Stimulated activated CD8-positive, alpha-beta memory T cell treated with anti-CD3 and anti-CD28 coated beads, Interleukin-12 subunit alpha, Interleukin-12 subunit beta, amount 100 ng/mL, for 1 hour (primary cell): ENCODE data around the gene EXOSC6.
A peak's percentile ranks its signal among the peaks of the same experiment; 100 is the strongest.
"Not testable (repeated sequence)": the region's sequence is repeated elsewhere in the genome, so short reads cannot be mapped to it uniquely, and the experiment has no call there.

Experiments used
- DNase-seq: peaks from one replicate; pipeline ENCODE4 v3.0.0-alpha.2; 2020; ENCODE audit warnings: low read depth

The EXOSC6 gene

DNA sequence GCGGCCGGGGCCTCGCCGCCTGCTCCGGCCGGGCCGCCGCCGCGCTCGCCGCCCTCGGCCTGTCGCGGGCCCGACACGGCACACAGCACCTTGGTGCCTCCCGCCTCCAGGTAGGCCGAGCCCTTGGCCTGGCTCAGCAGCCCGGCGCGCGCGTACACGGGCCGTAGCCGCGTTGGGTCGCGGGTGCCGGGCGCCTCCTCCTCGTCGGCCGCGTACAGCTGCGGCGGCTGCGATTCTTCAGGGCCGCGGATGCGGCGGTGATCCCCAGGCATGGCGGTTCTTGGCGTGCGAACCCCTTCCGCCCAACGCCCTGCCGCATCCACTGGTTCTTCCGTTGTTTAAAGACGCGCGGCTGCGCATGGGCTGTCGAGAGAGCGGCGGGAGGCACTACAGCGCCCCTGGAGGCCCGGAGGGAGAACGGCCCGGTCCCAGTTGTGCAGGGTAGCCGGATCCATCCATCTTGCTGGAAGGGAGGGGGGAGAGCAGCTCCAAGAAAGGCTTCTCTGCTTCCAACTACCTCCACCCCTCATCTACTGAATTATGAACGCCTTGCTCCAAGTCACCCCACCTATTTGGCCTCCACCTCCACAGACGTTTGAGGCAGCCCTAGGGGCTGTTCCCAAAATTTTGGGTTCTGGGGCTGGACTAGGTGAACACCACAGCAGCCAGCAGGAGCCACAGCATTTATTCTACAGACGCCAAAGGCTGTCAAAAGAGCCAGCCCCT lies at the start of gene EXOSC6:
EXOSC6 (minus strand) TSS at position 312 of the 726 bp plus-strand sequence; CDS start at position 272, 40 bp downstream.
- peak; percentile 85 for DNase-seq

DNA sequence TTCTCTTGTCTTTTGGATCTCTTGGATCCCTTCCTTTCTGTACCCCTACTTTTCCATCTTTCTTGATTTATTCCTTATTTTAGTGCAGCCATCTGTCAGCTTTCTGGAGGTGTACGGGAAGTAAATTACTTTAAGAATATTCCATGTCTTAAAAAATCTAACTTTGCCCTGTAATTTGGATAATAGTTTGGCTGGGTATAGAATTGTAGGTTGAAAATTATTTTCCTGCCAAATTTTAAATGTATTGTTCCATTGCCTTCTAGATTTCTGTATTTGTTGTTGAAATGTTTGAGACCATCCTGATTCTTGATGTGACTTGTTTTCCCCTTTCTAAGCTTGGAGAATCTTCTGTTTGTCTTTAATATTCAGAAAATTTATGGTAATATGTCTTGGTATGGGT lies 49.4 kb upstream of the EXOSC6 start:
- no peak for DNase-seq

DNA sequence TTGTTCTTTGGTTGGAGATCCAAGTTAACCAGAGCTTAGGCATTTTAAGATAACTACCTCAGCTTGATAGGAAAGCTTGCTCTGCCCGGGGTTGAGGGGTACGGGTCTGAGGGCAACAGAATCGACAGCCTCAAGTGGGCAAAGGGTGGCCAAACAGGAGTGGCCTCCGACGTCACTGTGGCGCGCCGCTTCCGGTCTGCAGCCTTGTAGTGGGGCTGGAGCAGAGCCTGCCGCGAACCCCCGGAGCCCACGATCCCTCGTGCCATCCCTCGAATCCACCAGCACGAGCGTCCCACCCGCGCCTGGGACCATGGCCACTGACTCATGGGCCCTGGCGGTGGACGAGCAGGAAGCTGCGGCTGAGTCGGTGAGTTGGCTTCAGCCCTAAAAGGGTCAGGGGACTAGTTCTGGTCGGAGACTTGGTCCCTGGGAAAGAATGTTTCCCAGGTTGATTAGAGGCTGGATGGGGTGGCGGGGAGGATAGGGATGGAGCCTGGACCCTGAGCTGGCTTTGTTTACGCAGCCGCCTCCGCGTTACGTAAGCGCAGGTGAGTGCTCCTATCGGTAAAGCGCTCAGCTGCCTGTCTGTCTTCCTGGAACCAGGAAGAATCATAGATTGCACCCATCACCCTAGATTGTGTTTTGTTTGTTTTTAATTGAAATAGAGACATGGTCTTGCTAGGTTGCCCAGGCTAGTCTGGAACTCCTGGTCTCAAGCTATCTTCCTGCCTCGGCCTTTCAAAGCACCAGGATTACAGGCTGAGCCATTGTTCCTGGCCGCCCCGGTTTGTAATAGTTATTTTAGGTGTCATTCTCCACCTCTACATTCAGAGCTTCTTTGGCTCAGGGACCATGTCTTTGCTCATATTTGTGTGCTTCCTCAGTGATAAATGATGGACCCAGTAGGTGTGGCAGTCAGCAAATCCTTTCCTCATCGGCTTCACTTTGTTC lies 47.5 kb upstream of the EXOSC6 start, which contains the start of gene DDX19B:
DDX19B (plus strand) TSS at position 199 of the 951 bp plus-strand sequence; CDS start at position 311, 112 bp downstream.
- DNase-seq, result peak; percentile 17

DNA sequence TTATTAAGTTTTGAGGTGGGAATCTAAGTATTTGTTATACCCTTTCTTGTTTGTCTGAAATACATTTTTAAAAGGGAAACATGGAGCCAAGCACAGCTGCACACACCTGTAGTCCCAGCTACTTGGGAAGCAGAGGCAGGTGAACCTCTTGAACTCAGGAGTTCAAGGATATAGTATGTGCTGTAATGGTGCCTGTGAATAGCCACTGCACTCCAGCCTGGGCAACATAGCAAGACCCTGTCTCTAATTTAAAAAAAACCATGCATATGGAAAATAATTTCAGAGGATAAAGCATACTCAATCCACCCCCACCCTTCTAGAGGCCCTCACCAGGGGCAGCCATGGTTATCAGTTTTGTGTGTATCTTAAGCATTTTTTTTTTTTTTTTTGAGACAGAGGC lies 43.9 kb upstream of the EXOSC6 start:
- no peak for DNase-seq

DNA sequence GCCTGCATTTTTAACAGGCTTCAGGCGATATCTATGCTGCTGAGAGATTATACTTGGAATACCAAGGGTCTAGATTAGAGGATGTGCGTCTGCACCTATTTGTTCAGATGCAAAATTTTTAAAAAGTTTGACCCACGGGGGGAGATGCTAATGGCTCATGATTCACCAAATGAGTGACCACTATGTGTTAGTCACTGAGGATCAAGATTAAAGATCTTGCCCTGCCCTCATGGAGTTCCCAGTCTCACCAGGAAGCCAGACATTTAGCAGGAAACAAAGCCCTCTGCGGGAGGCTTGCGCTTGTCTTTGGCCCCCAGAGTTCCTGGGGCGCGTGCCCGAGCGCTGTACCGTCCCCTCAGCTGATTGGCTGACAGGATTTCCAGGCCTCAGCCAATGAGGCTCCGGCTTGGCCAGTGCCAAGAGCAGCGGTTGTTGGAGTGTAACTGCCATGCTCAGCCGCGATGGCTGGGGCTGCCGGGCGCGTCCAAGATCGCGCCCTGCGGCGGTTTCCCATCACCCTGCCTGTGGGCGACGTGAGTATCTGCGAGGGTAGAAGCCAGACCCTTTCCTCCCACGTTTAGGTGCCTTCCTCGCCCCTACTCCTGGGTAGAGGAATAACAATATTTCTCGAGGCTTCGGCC lies 42.8 kb upstream of the EXOSC6 start:
- no peak for DNase-seq

DNA sequence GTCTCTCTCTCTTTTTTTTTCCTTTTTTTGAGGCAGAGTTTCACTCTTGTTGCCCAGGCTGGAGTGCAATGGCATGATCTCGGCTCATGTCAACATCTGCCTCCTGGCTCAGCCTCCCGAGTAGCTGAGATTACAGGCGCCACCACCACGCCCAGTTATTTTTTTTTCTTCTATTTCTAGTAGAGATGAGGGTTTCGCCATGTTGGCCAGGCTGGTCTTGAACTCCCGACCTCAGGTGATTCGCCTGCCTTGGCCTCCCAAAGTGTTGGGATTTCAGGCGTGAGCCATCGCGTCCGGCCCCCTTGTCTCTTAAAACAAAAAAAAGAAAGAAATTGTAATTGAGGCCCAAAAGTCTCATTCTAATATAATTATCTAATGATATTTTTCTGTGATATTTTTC lies 40.4 kb upstream of the EXOSC6 start:
- DNase-seq, result not testable (repeated sequence)

DNA sequence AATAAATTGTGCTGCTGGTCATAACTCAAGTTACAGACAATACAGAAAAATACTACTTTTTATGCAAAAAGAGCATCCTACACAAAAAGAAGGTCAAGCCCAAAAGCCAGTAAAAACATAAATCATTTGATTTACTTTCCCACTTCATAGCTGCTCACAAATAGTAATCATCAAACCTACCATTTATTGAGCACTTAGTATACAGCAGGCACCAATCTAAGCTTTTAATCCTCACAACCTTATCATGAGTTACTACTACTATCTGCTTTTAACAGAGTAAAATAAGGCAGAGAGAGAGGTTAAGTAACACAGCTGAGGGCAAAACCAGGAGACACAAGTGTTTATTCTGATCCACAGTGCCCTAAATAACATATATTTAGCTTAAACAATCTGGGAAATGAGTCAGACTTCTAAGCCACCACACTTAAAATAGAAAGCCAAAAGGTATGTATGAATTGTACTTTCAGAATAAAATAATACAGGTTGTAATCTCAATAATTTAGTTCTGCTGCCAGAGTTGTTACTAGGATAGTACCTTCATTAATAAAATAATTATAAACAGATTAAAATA lies 39.3 kb upstream of the EXOSC6 start:
- DNase-seq, result no peak

DNA sequence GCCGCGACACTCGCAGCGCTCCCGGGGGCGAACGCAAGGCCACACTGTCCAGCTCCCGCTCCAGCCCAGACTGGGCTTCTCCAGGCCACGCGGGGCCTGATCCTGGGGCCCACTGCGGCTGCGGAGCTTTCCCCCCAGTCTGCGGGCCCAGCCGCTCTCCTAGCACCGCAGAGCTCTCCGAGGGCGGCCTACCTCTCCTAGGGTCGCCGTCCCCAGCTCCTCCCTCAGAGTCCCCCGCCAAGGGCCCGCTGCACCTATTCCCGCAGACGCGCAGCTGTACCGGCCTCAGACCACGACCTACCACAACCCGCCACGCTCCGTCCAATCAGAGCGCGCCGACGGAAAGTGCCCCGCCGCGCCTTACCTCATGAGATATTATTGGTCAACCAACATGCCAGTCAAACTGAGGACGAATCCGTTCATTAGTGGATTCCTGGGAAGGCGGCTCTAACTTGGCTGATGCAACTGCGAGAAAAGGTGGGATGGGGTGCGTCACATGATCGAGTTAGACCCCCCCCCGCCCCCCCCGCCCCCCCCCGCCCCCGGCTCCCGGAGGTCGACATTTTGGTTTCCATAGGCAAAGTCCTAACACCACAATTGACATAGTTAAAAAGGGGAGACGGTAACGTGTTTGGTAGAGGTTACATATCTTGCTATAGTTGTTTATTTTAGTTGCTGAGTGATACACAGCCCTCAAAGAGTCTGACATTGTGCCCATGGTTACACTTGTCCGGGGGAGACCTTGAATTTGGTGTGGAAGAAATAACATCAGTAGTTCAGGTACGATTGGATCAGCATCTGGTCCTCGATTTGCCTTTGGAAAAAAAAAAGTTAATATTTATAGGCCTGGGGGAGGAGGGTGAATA lies 37.7 kb upstream of the EXOSC6 start, which contains the start of gene AARS1:
AARS1 (minus strand) TSS at position 278 of the 866 bp plus-strand sequence. CDS start 6,743 bp downstream, outside the sequence.
- peak; percentile 86 for DNase-seq

DNA sequence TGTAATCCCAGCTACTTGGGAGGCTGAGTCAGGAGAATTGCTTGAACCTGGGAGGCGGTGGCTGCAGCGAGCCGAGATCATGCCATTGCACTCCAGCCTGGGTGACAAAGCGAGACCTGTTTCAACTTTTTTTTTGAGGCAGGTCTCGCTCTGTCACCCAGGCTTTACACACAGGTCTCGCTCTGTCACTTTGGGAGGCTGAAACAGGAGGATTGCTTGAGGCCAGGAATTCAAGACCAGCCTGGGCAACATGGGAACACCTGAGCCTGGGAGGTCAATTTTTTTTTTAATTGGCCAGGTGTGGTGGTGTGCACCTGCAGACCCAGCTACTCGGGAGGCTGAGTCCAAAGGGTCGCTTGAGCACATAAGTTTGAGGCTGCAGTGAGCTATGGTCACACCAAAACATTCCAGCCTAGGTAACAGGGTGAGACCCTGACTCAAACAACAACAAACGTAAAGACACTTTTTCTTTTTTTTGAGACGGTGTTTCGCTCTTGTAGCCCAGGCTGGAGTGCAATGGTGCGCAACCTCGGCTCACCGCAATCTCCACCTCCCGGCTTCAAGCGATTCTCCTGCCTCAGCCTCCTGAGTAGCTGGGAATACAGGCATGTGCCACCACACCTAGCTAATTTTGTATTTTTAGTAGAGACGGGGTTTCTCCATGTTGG lies 35.7 kb upstream of the EXOSC6 start:
- not testable (repeated sequence) for DNase-seq

DNA sequence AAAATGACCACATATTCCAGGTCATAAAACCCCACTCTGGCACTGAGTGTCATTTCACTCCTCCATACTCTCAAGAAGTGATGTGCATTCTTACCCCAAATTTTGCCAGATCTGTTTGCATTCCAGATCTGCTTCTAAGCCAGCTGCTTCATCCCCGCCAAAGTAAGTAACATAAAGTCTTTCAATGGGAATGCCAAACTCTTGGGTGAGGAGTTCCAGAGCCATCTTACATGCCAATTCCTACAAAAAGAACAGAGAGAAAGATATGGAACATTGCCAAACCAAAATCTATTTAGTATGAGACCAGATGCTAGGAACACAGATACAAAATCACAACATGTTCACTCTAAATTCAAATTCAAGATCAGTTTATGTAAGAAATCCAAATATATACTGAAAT lies 24.7 kb upstream of the EXOSC6 start:
- no peak for DNase-seq

DNA sequence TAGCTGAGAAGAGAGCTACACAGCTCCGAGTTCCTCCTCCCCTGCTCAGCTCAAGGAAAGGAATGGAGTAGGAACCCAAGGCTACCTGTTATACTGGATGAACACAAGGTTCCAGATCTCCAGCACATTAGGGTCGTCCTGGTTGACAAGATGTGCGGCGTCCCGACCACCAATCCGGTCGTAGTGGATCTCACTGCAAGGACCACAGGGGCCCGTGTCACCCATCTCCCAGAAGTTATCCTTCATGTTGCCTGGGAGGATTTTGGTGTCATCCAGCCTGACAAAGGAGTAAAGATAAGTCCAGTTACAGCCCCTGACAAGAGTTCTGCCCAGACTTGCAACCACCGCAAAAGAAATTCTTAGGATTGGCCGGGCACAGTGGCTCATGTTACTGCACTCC lies 20.0 kb upstream of the EXOSC6 start:
- DNase-seq, result no peak

DNA sequence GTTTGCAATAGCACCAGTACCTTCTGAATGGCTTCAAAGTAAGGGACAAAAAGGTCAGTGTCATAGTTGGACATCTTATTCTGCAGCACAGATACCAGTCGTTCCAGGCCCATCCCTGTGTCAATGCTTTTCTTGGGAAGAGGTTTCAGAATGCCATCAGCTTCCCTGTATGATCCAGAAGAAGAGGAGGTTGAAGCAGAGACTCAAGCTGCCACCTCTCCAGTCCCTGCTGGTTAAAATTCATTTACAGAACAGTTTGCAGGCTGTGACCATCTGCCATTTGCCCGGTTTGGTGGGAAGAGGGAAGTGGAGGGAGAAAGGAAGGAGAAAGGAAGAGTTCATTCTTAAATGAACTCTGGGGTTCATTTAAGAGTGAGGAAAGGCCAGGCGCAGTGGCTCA lies 18.4 kb upstream of the EXOSC6 start:
- no peak for DNase-seq

DNA sequence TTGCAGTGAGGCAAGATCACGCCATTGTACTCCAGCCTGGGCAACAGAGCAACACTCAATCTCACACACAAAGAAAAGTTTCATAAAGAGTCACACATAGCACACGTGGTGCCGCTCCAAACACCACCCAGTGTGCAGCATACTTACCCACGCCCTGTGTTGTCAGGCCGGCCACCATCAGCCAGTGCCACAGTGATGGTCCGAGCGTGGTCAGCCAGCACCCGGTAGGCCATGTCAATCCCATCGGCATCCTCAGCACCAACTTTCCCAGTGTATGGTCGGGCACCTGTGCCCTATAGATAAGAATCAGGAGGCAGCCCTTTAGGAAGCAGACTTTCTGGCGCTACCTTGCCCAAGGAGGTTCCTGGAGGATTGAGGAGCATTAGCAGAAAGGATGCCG lies 17.7 kb upstream of the EXOSC6 start:
- no peak for DNase-seq

DNA sequence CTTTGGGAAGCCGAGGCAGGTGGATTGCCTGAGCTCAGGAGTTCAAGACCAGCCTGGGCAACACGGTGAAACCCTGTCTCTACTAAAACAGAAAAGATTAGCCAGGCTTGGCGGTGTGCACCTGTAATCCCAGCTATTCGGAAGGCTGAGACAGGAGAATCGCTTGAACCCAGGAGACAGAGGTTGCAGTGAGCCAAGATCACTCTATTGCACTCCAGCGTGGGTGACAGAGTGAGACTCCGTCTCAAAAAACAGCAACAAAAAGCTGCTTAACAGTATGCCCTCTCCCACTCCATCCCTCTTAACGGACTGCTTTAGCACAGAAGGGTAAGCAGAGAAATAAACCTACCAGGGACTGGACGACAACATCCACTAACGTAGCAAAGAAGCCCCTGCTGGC lies 16.2 kb upstream of the EXOSC6 start:
- not testable (repeated sequence) for DNase-seq

DNA sequence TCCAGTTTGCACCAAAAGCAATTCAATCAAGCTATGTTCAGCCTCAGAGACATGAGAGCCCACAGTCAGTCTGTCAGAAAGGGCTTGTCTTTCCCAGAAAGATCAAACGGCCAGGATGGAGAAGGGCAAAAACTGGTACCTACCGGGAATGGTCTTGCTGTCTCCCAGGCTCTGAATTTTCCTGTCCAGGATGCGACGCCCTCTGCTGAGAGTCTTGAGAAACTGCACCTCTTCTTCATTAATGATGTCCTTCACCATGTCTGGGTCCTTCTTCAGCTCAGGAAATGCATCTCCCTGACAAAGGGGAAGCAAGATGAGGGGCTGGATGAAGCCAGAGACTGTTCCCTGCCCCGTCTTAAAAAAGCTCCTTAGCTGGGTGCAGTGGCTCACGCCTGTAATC lies 15.8 kb upstream of the EXOSC6 start:
- DNase-seq, result no peak

DNA sequence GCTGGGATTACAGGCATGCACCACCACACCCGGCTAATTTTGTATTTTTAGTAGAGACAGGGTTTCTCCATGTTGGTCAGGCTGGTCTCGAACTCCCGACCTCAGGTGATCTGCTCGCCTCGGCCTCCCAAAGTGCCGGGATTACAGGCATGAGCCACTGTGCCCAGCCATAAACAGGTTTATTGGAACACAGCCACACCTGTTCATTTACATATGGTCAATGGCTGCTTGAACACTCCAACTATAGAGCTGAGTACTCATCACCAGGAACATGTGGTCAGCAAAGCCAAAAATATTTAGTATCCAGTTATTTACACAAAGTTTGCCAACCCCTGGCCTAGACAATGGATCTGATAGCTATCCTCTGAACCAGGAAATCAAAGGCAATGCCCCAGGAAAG lies 8.2 kb upstream of the EXOSC6 start:
- DNase-seq, result not testable (repeated sequence)

DNA sequence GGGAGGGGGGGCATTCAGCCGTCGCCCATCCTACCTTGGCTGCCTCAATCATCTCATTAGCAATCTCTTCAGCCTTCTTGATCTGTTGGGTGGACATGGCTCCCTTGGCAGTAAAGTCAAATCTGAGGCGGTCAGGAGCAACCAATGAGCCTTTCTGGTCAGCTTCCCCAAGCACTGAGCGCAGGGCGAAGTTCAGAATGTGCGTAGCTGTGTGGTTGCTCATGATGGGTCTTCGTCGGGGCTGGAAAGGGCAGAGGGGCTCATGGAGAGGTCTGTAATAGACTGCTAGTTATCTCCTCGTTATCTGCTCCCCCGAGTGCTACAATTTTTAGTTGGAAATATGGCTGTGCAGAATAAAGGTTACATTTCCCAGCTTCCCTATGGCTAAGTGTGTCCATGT lies 7.2 kb upstream of the EXOSC6 start:
- no peak for DNase-seq

DNA sequence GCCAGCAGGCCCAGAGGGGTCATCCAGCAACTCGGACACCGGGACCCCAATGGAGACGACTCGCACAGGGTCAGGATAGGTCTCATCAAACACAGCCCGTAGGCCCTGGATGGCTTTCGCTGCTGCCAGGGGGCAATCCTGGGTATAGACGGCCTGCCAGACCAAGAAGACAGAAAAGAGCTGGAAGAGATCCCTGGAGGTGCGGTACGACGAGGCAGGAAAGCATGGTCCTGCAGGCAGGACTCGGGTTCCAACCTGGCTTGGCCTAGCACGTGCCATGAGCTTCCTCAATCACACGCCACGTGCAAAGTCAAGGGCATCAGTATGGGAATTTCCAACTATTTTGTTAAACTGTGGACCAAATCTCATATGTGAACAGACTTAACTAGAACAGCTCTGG lies 6.3 kb upstream of the EXOSC6 start:
- DNase-seq, result no peak

DNA sequence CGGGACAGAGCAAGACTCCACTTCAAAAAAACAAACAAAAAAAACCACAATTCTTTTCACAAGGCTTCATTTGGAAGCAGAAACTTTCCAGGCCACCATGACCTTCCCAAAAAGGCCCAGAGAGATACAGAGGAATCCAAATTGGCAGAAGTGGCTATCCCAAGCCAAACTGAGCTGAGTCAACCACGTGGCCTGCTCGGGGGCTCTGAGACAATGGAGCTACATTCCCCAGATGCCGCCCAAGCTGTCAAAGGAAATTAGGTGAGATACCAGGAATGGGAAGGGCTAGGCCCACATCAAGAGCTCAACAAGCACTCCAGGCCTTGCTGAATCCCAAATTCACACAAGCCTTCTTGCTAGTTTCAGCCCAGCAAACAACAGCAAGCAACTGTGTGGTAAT lies 5.7 kb upstream of the EXOSC6 start:
- DNase-seq, result no peak

DNA sequence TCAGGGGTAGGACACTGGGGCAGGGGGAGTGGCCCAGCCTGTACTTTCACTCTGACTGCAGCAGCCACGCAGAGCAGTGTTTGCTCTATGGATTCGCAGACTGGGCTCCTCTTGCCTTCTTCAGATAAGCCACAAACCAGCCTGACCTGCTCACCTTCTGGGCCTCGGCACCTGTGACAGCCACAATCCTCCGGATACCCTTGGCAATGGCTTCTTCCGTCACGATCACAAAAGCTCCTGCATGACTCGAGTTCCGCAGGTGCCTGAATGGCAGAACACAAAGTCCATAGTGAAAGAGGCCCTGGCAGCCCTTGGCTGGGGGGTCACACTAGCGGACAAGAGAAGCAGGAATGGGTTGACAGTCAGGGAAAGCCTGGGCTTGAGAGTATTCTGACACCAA lies 3.8 kb upstream of the EXOSC6 start:
- DNase-seq, result no peak

DNA sequence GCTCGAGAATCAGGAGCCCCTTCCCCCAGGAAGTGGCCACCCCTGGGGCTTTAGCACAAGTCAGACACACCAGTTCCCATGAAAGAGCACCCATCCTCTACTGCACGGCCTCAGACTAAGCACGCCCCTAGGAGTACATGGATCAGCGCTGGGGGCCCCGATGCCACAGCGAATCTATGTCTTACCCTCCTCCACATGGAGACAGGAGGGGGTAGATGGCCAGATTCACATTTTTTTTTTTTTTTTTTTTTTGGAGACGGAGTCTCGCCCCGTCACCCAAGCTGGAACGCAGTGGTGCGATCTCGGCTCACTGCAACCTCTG lies 3.2 kb upstream of the EXOSC6 start:
- no peak for DNase-seq
